Heart left ventricle (tissue), 16 donors: ENCODE data around the gene COMMD9. TPM values are rescaled to one million over a fixed set of nuclear protein-coding genes. Genes with fewer than 3 reads are reported as not detected.
A peak's percentile ranks its signal among the peaks of the same experiment; 100 is the strongest.

ENCODE experiments used
- ATAC-seq, 4 donors: fragments of 200-7000 bp; cut with Tn5 transposase; one replicate each; pipeline ENCODE4 v1.9.1; 2020 to 2022; ENCODE audit warnings: moderate library complexity in 4 of 4, mild to moderate bottlenecking in 3 of 4, moderate number of reproducible peaks in 1 of 4
- DNase-seq, 5 donors: peaks; one replicate each; pipeline ENCODE4 v3.0.0-alpha.2; 2020
- H3K27ac ChIP-seq, 12 donors: fragments of 200-600 bp; sonication (generic) in 4 of 12; one replicate each; pipeline versions ENCODE4 v1.5.0 to v1.8.0; 2016 to 2022; ENCODE audit warnings: mild to moderate bottlenecking in 2 of 12
- H3K27me3 ChIP-seq, 9 donors: fragments of 200-600 bp; sonication (generic) in 2 of 9; one replicate each; pipeline versions ENCODE4 v1.5.1 to v1.8.0; 2016 to 2022; ENCODE audit warnings: mild to moderate bottlenecking in 3 of 9
- H3K36me3 ChIP-seq, 9 donors: fragments of 200-600 bp; sonication (generic) in 2 of 9; one replicate each; pipeline versions ENCODE4 v1.5.0 to v1.8.0; 2018 to 2022; ENCODE audit warnings: mild to moderate bottlenecking in 2 of 9
- H3K4me1 ChIP-seq, 12 donors: fragments of 200-600 bp; sonication (generic) in 4 of 12; one replicate each; pipeline versions ENCODE4 v1.5.0 to v1.8.0; 2016 to 2022; ENCODE audit warnings: mild to moderate bottlenecking in 3 of 12
- H3K4me3 ChIP-seq, 12 donors: fragments of 200-600 bp; sonication (generic) in 4 of 12; one replicate each; pipeline versions ENCODE4 v1.5.0 to v1.8.0; 2017 to 2022; ENCODE audit warnings: mild to moderate bottlenecking in 9 of 12, moderate library complexity in 4 of 12
- H3K9me3 ChIP-seq, 12 donors: fragments of 200-600 bp; sonication (generic) in 4 of 12; one replicate each; pipeline versions ENCODE4 v1.5.0 to v1.8.0; 2016 to 2022; ENCODE audit warnings: mild to moderate bottlenecking in 1 of 12
- POLR2A ChIP-seq, 2 donors: fragments of 450-650 bp; IDR thresholded peaks; one replicate each; pipeline ENCODE4 v1.6.1; 2017; ENCODE audit warnings: antibody characterized with exemption in 2 of 2, mild to moderate bottlenecking in 2 of 2, moderate library complexity in 2 of 2
- WGBS, 4 donors: extraction: QIAGEN DNeasy Blood & Tissue Kit in 2 of 4; methylation state at CpG; one replicate each; pipeline versions ENCODE4 v1.1.5 to v1.1.7; 2013 to 2018; 5-methylcytosine and 5-hydroxymethylcytosine counted together
- intact Hi-C, 10 donors: fragments of 100-400 bp; cut with DNase I; formaldehyde crosslinking; loops; one replicate each; pipeline versions ENCODE4 v1.11.1 to v1.14.2; 2022
- polyA plus RNA-seq, 2 donors: library from polyadenylated mRNA; stranded (reverse); fragments of 200-250 nt; gene quantifications; one replicate each; pipeline ENCODE4 v1.2.3, GENCODE V29; 2013
- total RNA-seq, 9 donors: library from RNA; depleted of rRNA in 2 of 9; stranded (reverse); fragments of >200 nt in 2 of 9; fragmentation: NEBNext Ultra II Directional in 3 of 9; extraction: Animal tissue kit (Norgen Biotek cat#: 25700) in 3 of 9; gene quantifications; one replicate each; pipeline versions ENCODE4 v1.1.0 to v1.2.4, GENCODE V29; 2016 to 2023
- TF ChIP-seq, protein P1 (sequence below), 12 donors: fragments of 200-600 bp; sonication (generic) in 4 of 12; IDR thresholded peaks; one replicate each; pipeline versions ENCODE4 v1.5.0 to v1.8.0; 2018 to 2022; ENCODE audit warnings: antibody characterized with exemption in 12 of 12, mild to moderate bottlenecking in 5 of 12
- donor health status: ischemic (EF 13 %, LVEDD 7.1; RV severe dilation, severe dysfunction).
- donor health status: healthy with polysubstance abuse.
- donor health status: DM: no; HTN: yes; CAD: no.
- donor health status: DM: no; HTN: no; CAD: no.
- donor health status: ischemic (EF 25% LVEDD 6.9; RV normal size, moderate dysfunction).
- donor health status: ischemic (EF 25% LVEDD 5.7; RV mildly dilated, moderate dysfunction).
- donor health status: healthy.
- donor health status: DM: yes; HTN: yes; CAD: no.
- donor health status: ischemic (EF 35%, LVEDD 5.7; RV mildly dilated, moderate dysfunction).
- donor health status: nonischemic (EF 11% LVEDD 7.7; RV severe dilation, severe dysfunction).
- donor health status: DM: yes; HTN: yes; CAD: no.
- donor health status: PGD.
- donor health status: ischemic (EF 29% LVEDD 5.4; RV normal size, mild dysfunction).
- donor health status: nonischemic (EF 23%, LVEDD 6.1; RV moderate dilation, normal function).

The COMMD9 gene
- total and polyA plus RNA-seq, 11 donors: 39.0 to 92.4 (median 51.6) TPM

GRCh38 chr11:36229091-36229705 is 60.0 kb downstream of the COMMD9 start:
- TF ChIP-seq, protein P1, sequence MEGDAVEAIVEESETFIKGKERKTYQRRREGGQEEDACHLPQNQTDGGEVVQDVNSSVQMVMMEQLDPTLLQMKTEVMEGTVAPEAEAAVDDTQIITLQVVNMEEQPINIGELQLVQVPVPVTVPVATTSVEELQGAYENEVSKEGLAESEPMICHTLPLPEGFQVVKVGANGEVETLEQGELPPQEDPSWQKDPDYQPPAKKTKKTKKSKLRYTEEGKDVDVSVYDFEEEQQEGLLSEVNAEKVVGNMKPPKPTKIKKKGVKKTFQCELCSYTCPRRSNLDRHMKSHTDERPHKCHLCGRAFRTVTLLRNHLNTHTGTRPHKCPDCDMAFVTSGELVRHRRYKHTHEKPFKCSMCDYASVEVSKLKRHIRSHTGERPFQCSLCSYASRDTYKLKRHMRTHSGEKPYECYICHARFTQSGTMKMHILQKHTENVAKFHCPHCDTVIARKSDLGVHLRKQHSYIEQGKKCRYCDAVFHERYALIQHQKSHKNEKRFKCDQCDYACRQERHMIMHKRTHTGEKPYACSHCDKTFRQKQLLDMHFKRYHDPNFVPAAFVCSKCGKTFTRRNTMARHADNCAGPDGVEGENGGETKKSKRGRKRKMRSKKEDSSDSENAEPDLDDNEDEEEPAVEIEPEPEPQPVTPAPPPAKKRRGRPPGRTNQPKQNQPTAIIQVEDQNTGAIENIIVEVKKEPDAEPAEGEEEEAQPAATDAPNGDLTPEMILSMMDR (IDR thresholded peaks at IDR 0.05): no peak
- TF ChIP-seq POLR2A (IDR thresholded peaks at IDR 0.05): no peak
- intact Hi-C loops: no loop called here
- Histone ChIP-seq H3K9me3 (no peaks in the 10 kb centered on the region), H3K27me3 (no peaks in the 10 kb centered on the region), H3K4me1 (peaks cover 0 to 22% (median 3%) of the 10 kb centered on the region in 12 donors), H3K27ac (no peak overlapping the region), H3K4me3 (no peak overlapping the region), H3K36me3 (no peaks in the 10 kb centered on the region)
- ATAC-seq (peak in 1 of 4 donors; percentile 42), DNase-seq (no peak)
- WGBS, 4 donors: 87 to 89% (median 88%) methylated on average over 12 of the region's 12 CpGs

GRCh38 chr11:36228689-36229088 is 60.5 kb downstream of the COMMD9 start:
- H3K36me3 ChIP-seq: no peaks in the 10 kb centered on the region
- 88 to 98% (median 94%) methylated on average over 8 of the region's 8 CpGs for WGBS, 4 donors
- H3K9me3 ChIP-seq: no peaks in the 10 kb centered on the region
- H3K4me3 ChIP-seq: no peak overlapping the region
- no peak overlapping the region for H3K27ac ChIP-seq
- no peaks in the 10 kb centered on the region for H3K27me3 ChIP-seq
- no peak for TF ChIP-seq POLR2A (IDR thresholded peaks at IDR 0.05)
- TF ChIP-seq, protein P1 (IDR thresholded peaks at IDR 0.05): no peak
- DNase-seq: no peak
- peak in 1 of 4 donors; percentile 17 for ATAC-seq
- H3K4me1 ChIP-seq: peaks cover 0 to 22% (median 3%) of the 10 kb centered on the region in 12 donors
- intact Hi-C loops: no loop called here

DNA sequence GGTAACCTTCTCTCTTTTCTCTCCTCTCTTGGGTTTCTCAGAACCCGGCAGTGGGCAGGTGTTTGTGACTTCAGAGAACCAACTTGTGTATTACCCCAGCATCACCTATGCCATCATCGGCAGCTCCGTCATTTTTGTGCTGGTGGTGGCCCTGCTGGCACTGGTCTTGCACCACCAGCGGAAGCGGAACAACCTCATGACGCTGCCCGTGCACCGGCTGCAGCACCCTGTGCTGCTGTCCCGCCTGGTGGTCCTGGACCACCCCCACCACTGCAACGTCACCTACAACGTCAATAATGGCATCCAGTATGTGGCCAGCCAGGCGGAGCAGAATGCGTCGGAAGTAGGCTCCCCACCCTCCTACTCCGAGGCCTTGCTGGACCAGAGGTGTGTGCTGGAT is 62.2 kb downstream of the COMMD9 start:
- Histone ChIP-seq H3K36me3 (no peaks in the 10 kb centered on the region), H3K4me3 (no peak overlapping the region), H3K27ac (no peak overlapping the region), H3K9me3 (no peaks in the 10 kb centered on the region), H3K27me3 (no peaks in the 10 kb centered on the region), H3K4me1 (peaks cover 0 to 18% (median 3%) of the 10 kb centered on the region in 12 donors)
- WGBS, 4 donors: 96 to 99% (median 98%) methylated on average over 9 to 15 of the region's 15 CpGs
- intact Hi-C loops: no loop called here
- TF ChIP-seq, protein P1 (IDR thresholded peaks at IDR 0.05): no peak
- TF ChIP-seq POLR2A (IDR thresholded peaks at IDR 0.05): no peak
- DNase-seq: no peak
- ATAC-seq: no peak

- 77 to 84% (median 81%) methylated on average over 5 of the region's 5 CpGs for WGBS, 4 donors
- Histone ChIP-seq H3K36me3 (no peaks in the 10 kb centered on the region), H3K4me3 (no peak overlapping the region), H3K9me3 (peaks cover 0 to 19% (median 5%) of the 10 kb centered on the region in 12 donors), H3K27ac (no peak overlapping the region), H3K27me3 (no peaks in the 10 kb centered on the region), H3K4me1 (no peaks in the 10 kb centered on the region)
- intact Hi-C loops: no loop called here
- no peak for DNase-seq
- no peak for ATAC-seq
- TF ChIP-seq, protein P1 (IDR thresholded peaks at IDR 0.05): no peak
- TF ChIP-seq POLR2A (IDR thresholded peaks at IDR 0.05): no peak
These were observed 64.9 kb downstream of the COMMD9 start for GRCh38 chr11:36224209-36224882.
